Ovary (tissue), 9 donors: ENCODE results near the gene CSNK1A1. TPM values are rescaled to one million over a fixed set of nuclear protein-coding genes. Genes with fewer than 3 reads are reported as not detected.

Experiments
- DNase-seq, 5 donors: peaks; one replicate each; pipeline ENCODE4 v3.0.0-alpha.2; 2019 to 2020
- H3K27ac ChIP-seq, 2 donors: fragments of 200-600 bp; one replicate each; pipeline versions ENCODE4 v1.5.1 to v1.8.0; 2019 to 2022
- H3K27me3 ChIP-seq: fragments of 200-600 bp; one replicate; pipeline ENCODE4 v1.8.0; 2022
- H3K36me3 ChIP-seq: fragments of 200-600 bp; sonication (generic); one replicate; pipeline ENCODE4 v1.5.1; 2019
- H3K4me1 ChIP-seq: one replicate; pipeline ENCODE4 v1.8.1; 2013; ENCODE audit warnings: mild to moderate bottlenecking, moderate library complexity; ENCODE audit not compliant: insufficient read depth
- H3K4me3 ChIP-seq: fragments of 200-600 bp; sonication (generic); one replicate; pipeline ENCODE4 v1.5.1; 2017
- H3K9me3 ChIP-seq, 2 donors: fragments of 200-600 bp in 1 of 2; sonication (generic) in 1 of 2; one replicate each; pipeline versions ENCODE4 v1.5.1 to v1.8.1; 2013 to 2019; ENCODE audit warnings: mild to moderate bottlenecking in 1 of 2, moderate library complexity in 1 of 2
- EP300 ChIP-seq: sonication (generic); formaldehyde crosslinking; IDR thresholded peaks from one replicate; pipeline ENCODE4 v1.6.1; 2017; ENCODE audit warnings: antibody characterized with exemption
- POLR2A ChIP-seq: fragments of 450-650 bp; IDR thresholded peaks from one replicate; pipeline ENCODE4 v1.6.1; 2017; ENCODE audit warnings: antibody characterized with exemption, mild to moderate bottlenecking, moderate library complexity
- WGBS, 3 donors: extraction: QIAGEN DNeasy Blood & Tissue Kit in 1 of 3; methylation state at CpG; one replicate each; pipeline versions ENCODE4 v1.1.5 to v1.1.7; 2013 to 2017; 5-methylcytosine and 5-hydroxymethylcytosine counted together
- intact Hi-C, 4 donors: fragments of 100-400 bp; cut with DNase I; formaldehyde crosslinking; loops; one replicate each; pipeline versions ENCODE4 v1.11.0 to v1.15.1; 2022 to 2023
- polyA plus RNA-seq, 2 donors: library from polyadenylated mRNA; stranded (reverse); fragments of 200-250 nt in 1 of 2; fragments of 350-450 nt in 1 of 2; fragmentation: Illumina TruSeq in 1 of 2; extraction: RNeasy Lipid Tissue Mini Kit (QIAGEN cat#74804) in 1 of 2; gene quantifications; one replicate each; pipeline ENCODE4 v1.2.3, GENCODE V29; 2013 to 2014
- total RNA-seq, 7 donors: library from RNA; depleted of rRNA in 2 of 7; stranded (reverse); fragments of >200 nt in 2 of 7; fragmentation: NEBNext Ultra II Directional in 3 of 7; extraction: Animal tissue kit (Norgen Biotek cat#: 25700) in 3 of 7; gene quantifications; one replicate each; pipeline versions ENCODE4 v1.1.0 to v1.2.4, GENCODE V29; 2016 to 2023
- TF ChIP-seq, protein P1 (sequence below), 3 donors: fragments of 450-650 bp in 2 of 3; fragments of 200-600 bp in 1 of 3; IDR thresholded peaks; one replicate each; pipeline versions ENCODE4 v1.5.1 to v1.8.0; 2016 to 2022; ENCODE audit warnings: antibody characterized with exemption in 3 of 3, mild to moderate bottlenecking in 1 of 3
- donor health status: DM: no; HTN: no; CAD: no; lungs with moderate emphysema.
- donor health status: DM: no; HTN: no; CAD: no.
- donor health status: Bipolar disorder and iron deficiency.
- donor health status: DM: yes; HTN: yes; CAD: no.
- donor health status: DM: no; HTN: no; CAD: no.
- donor health status: DM: yes; HTN: yes; CAD: no.

The CSNK1A1 gene
- total and polyA plus RNA-seq, 9 donors, result 64.1 to 233 (median 158) TPM

DNA sequence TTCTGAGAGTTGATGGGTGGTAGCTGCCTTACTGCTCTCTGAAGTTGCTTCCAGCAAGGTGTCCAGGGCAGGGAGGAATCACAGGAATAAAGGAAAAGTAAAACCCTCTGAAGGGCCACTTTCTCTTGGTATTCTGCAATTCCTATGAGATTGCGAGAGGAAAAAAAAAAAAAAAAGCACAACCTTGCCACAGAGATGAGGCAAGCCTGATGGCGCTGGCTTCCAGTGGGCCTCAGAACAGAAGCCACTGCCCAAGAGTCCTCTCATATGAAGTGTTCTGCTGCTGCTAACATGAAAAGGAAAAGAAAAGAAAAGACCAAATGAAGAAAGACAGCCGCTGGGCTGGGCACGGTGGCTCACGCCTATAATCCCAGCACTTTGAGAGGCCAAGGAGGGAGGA is 91.3 kb downstream of the CSNK1A1 start:
- 74 to 91% (median 82%) methylated on average over 5 of the region's 5 CpGs for WGBS, 3 donors
- Histone ChIP-seq H3K4me1 (peaks cover 3% of the 10 kb centered on the region), H3K4me3 (no peak overlapping the region), H3K9me3 (no peaks in the 10 kb centered on the region), H3K27ac (no peak overlapping the region), H3K27me3 (no peaks in the 10 kb centered on the region), H3K36me3 (no peaks in the 10 kb centered on the region)
- intact Hi-C loops, result no loop called here
- TF ChIP-seq, protein P1, sequence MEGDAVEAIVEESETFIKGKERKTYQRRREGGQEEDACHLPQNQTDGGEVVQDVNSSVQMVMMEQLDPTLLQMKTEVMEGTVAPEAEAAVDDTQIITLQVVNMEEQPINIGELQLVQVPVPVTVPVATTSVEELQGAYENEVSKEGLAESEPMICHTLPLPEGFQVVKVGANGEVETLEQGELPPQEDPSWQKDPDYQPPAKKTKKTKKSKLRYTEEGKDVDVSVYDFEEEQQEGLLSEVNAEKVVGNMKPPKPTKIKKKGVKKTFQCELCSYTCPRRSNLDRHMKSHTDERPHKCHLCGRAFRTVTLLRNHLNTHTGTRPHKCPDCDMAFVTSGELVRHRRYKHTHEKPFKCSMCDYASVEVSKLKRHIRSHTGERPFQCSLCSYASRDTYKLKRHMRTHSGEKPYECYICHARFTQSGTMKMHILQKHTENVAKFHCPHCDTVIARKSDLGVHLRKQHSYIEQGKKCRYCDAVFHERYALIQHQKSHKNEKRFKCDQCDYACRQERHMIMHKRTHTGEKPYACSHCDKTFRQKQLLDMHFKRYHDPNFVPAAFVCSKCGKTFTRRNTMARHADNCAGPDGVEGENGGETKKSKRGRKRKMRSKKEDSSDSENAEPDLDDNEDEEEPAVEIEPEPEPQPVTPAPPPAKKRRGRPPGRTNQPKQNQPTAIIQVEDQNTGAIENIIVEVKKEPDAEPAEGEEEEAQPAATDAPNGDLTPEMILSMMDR (IDR thresholded peaks at IDR 0.05), result no peak
- TF ChIP-seq EP300 (no peak), POLR2A (no peak)
- DNase-seq, result no peak

DNA sequence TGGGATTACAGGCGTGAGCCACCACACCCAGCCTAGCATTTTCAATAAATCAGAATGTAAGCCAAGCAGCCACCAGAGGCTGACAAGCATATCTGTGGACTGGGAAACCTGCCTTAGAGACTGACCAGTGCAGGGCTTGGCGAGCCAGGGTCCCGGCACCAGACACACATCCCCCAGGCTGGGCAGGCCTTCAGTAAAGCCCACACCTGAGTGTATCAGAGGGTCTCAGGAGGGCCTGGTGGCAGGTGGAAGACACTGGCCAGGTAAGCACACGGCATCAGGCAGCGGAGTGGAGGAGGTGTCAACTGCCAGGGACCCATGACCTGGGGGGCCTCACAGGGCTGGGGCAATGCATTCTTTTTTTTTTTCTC is 93.9 kb downstream of the CSNK1A1 start:
- 95 to 100% (median 97%) methylated on average over 5 of the region's 5 CpGs for WGBS, 3 donors
- no peaks in the 10 kb centered on the region for H3K36me3 ChIP-seq
- no peaks in the 10 kb centered on the region for H3K27me3 ChIP-seq
- intact Hi-C loops, result no loop called here
- TF ChIP-seq EP300 (no peak), POLR2A (no peak)
- TF ChIP-seq, protein P1 (IDR thresholded peaks at IDR 0.05), result no peak
- H3K4me3 ChIP-seq, result no peak overlapping the region
- DNase-seq, result no peak
- peaks cover 2% of the 10 kb centered on the region for H3K4me1 ChIP-seq
- H3K27ac ChIP-seq, result peak overlapping the region; percentile 9 to 31
- H3K9me3 ChIP-seq, result no peaks in the 10 kb centered on the region

DNA sequence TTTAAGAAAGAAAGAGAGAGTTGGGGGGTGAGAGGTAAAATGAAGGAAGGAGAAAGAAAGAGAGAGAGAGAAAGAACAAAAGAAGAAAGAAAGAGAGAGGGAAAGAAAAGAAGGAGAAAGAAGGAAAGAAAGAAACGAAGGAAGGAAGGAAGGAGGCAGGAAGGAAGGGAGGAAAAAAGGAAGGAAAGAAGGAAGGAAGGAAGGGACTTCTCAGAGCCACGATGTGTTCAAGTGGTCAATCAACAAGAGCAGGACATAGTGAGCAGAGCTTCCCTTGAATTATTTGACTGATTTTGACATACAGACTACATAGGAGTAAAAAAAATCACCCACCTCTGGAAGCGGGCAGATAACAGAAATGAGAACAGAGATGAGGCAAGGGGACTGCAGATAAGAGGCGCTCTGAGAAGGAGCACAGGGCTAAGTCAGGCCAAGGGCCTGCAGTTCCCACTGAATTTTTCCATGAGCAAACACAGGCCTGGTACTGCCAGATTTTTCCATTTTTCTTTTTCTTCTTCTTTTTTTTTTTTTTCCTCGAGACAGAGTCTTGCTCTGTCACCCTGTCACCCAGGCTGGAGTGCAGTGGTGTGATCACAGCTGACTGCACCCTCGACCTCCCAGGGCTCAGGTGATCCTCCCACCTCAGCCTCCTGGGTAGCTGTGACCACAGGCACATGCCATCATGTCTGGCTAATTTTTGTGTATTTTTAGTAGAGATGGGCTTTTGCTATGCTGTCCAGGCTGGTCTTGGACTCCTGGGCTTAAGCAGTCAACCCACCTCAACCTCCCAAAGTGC is 94.4 kb downstream of the CSNK1A1 start:
- Histone ChIP-seq H3K27ac (peak overlapping the region; percentile 9 to 56), H3K4me1 (peaks cover 7% of the 10 kb centered on the region), H3K9me3 (no peaks in the 10 kb centered on the region), H3K4me3 (no peak overlapping the region), H3K36me3 (no peaks in the 10 kb centered on the region), H3K27me3 (no peaks in the 10 kb centered on the region)
- TF ChIP-seq POLR2A (no peak), EP300 (no peak)
- TF ChIP-seq, protein P1 (IDR thresholded peaks at IDR 0.05), result no peak
- DNase-seq, result no peak
- intact Hi-C loops, result no loop called here
- WGBS, 3 donors, result 44 to 59% (median 54%) methylated on average over 6 of the region's 6 CpGs

DNA sequence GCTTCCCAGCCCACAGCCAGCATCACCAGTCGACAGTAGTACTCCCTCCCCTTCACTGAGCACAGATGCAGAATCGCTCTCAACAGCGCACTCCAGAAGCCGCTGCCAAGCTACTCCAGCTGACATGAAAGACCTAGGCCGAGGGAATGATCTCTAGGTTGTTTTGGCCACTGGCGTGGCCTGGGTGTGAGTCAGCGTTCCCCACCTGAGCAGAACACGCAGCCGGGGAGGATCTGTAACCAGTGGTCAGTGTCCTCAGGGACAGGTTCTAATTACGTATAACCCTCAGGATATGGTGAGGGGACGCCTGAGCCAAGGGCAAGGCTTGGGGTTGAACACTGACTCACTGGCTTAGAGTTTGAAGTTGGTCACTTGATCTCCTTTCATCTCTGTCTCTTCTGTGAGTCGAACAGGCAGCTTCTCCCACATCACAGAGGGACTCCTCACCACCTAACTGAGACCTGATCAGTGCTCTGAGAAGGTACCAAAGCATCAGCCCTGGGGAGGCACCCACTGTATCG is 95.3 kb downstream of the CSNK1A1 start:
- intact Hi-C loops, result no loop called here
- DNase-seq, result peak; percentile 48 to 66 (median 57)
- H3K4me1 ChIP-seq, result peaks cover 14% of the 10 kb centered on the region

More for the DNA sequence above, 95.3 kb downstream of the CSNK1A1 start:
- Histone ChIP-seq H3K4me3 (no peak overlapping the region), H3K9me3 (no peaks in the 10 kb centered on the region), H3K27ac (peak overlapping the region; percentile 0 to 56), H3K27me3 (no peaks in the 10 kb centered on the region), H3K36me3 (no peaks in the 10 kb centered on the region)
- TF ChIP-seq, protein P1 (IDR thresholded peaks at IDR 0.05), result no peak
- TF ChIP-seq POLR2A (no peak), EP300 (no peak)
- WGBS, 3 donors, result 51 to 62% (median 58%) methylated on average over 13 of the region's 13 CpGs
